ENCODE results near the gene ZFP92.
"Not testable (repeated sequence)": the region's sequence is repeated elsewhere in the genome, so short reads cannot be mapped to it uniquely, and the experiment has no call there.

Gene ZFP92

DNA sequence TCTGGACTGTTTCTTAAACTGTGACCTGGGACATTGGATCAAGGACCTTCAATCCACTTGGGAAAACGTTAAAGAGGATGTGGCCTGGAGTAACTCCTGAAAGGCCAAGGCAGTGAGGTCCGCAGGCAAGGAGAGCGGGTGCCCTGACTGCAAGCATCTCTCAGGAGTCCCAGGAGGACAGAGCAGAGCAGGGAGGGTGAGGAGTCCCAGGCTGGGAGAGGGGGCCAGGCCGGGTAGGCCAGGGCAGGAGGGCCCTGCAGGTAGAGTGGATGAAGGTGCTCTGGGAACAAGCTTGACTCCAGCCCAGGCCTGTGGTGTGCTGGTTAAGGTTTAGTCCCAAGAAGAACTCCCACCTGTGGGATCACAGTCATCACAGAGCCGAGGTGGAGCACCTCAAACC, 23.9 kb upstream of the ZFP92 start:
- TF ChIP-seq, protein P1, sequence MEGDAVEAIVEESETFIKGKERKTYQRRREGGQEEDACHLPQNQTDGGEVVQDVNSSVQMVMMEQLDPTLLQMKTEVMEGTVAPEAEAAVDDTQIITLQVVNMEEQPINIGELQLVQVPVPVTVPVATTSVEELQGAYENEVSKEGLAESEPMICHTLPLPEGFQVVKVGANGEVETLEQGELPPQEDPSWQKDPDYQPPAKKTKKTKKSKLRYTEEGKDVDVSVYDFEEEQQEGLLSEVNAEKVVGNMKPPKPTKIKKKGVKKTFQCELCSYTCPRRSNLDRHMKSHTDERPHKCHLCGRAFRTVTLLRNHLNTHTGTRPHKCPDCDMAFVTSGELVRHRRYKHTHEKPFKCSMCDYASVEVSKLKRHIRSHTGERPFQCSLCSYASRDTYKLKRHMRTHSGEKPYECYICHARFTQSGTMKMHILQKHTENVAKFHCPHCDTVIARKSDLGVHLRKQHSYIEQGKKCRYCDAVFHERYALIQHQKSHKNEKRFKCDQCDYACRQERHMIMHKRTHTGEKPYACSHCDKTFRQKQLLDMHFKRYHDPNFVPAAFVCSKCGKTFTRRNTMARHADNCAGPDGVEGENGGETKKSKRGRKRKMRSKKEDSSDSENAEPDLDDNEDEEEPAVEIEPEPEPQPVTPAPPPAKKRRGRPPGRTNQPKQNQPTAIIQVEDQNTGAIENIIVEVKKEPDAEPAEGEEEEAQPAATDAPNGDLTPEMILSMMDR (conservative IDR thresholded peaks at IDR 0.05; ENCODE audit: low read length) = no peak
- H3K4me3 ChIP-seq (ENCODE audit: low read length) = no peak overlapping the region
- no peak for DNase-seq (ENCODE audit: low read depth)

DNA sequence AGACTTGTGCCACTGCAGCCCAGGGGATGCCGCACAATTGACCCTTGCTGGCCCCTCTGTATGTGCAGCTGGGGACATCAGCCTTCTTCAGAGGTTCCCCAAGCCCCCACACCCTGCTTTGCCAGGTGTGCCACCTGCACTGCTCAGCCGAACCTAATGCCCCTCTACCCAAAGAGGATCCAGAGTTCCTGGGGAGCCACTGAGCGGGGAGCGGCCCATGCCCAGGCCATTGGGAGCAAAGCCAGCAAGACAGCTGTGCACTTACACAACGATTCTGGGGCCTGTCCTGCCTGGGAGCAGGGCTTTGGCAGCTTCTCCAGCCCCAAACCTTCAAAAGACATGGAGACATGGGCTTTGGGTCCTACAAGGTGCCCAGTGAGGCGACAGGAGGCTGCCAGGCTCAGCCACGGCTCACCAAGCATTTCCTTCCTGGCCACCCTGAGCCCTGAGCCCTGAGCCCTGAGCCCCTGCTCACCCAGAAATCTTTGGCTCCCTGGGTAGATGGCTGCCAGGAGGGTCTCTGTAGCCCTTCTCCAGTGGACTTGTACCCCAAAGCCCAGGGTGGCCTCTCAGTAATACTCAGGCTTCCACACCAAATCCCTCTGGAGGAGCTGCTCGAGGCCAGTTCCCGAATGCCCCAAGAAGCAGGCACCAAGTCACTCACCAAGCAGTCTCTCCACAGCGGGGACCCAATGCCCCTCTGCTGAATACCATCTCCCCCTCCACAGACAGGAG, 23.1 kb upstream of the ZFP92 start:
- TF ChIP-seq, protein P1 (conservative IDR thresholded peaks at IDR 0.05; ENCODE audit: low read length) = no peak
- H3K4me3 ChIP-seq (ENCODE audit: low read length) = no peak overlapping the region
- no peak for DNase-seq (ENCODE audit: low read depth)

DNA sequence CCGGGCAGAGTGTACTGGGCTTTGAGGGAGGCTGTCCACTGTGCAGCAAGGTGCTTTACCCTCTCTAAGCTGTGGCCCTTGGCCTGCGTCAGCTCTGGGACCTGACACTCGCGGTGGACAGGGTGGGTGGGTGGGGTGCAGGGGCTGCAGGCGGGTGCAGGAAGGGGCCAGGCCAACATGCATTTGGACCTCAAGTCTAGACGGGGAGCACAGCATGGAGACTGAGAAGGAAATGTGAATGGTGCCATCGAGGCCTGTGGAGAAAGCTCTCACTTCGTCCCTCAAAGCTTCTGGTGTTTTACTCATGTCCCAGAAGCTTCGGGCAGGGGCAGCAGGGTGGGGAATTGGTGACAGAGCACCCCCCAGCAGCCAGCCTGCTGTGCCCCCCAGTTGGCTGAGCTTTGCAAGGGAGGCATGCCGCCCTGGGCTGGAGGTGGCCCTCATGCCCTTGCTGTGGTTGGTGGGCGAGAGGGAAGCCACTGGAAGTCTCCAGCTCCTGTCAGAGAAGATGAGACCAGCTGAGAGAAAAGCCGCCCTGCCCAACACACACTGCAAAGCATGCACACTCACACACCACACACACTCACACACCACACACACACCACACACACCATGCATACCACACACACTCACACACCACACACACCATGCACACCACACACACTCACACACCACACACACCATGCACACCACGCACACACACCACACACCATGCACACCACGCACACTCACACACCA, 22.4 kb upstream of the ZFP92 start:
- TF ChIP-seq, protein P1 (conservative IDR thresholded peaks at IDR 0.05; ENCODE audit: low read length) = no peak
- no peak for DNase-seq (ENCODE audit: low read depth)
- no peak overlapping the region for H3K4me3 ChIP-seq (ENCODE audit: low read length)

DNA sequence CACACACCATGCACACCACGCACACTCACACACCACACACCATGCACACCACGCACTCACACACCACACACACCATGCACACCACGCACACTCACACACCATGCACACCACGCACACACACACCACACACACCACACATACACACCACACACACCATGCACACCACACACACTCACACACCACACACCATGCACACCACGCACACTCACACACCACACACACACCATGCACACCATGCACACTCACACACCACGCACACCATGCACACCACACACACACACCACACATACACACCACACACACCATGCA, 21.9 kb upstream of the ZFP92 start:
- DNase-seq (ENCODE audit: low read depth); H3K4me3 ChIP-seq (ENCODE audit: low read length): not testable (repeated sequence)

DNA sequence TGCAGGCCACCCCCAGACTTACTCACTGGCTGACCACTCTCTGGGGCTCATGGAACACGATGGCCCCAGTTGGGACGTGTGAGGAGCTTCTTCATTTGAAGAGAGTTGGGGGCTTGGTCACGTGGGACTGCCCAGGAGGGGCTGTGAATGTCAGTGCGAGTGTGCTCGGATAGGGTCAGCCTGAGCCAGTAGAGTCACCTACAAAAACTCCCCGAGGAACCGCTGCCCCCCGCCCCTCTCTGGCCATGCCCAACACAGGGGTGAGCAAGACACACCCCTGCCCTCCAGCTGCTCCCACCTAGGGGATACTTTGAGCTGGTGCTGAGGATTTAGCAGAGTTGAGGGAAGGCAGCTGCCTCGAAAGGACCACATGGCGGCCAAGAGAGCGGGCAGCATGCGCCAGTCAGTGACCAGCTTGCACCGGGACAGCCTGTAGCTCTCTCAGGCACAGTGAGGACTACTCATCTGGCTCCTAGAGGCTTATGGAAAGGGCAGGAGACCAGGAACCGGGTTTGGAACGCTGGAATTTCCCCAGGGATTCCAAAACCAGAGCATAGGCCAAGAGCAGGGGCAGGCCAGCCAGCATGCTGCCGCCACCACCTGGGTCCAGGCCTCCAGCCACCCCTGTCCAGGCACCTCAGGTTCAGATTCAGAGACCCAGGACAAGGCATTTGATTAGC, 18.5 kb upstream of the ZFP92 start:
- H3K4me3 ChIP-seq (ENCODE audit: low read length) = no peak overlapping the region
- DNase-seq (ENCODE audit: low read depth) = no peak
- TF ChIP-seq, protein P1 (conservative IDR thresholded peaks at IDR 0.05; ENCODE audit: low read length) = no peak

DNA sequence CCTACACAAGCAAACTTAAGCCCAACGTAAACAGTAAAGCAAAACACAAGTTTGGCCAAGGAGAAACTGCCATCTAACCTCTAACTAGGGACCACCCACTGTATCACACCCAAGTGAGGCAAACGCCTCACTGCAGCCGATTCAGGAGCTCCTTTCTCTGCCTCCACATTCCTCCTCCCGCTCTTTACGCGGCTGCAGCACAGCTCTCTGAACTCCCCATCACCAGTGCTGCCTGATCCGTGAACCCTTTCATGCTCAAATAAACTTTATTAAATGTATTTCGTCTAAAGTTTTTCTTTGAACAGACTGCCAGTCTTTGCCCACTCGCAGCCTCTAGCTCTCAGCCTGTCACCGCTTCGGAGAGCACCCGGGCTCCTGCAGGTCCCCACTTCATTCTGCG, 16.7 kb upstream of the ZFP92 start:
- H3K4me3 ChIP-seq (ENCODE audit: low read length) = no peak overlapping the region
- TF ChIP-seq, protein P1 (conservative IDR thresholded peaks at IDR 0.05; ENCODE audit: low read length) = no peak
- no peak for DNase-seq (ENCODE audit: low read depth)

DNA sequence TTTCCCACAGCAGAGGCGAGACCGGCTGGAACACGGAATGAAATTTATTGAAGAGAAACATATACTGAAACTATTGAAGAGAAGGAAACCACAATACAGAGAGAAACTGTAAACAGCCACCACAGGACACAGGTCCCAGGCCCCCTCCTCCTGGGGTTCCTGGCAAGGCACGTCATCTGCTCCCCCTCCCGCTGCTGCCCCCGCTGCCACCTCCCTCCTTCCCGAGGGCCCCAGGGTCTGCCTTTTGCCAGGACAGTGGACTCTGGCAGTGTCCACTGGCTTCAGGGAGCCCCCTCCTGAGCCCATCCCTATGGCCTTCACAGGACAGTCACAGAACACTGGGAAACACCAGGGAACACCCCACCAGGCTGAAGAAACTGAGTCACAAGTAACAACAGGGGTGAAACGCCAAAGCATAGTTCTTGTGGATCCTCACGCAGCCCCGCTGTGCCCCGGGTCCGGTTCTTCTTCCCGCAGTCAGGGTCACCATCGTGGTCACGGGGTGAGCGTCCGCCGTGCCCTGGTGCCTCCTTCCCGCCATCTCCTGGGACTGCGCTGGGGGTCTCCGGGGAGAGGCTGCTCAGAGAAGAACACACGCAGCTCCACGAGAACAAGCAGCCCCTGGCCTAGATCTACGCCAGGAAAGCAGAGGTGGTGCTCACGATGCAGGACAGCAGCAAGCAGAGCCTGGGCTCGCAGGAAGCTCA, 15.5 kb upstream of the ZFP92 start:
- TF ChIP-seq, protein P1 (conservative IDR thresholded peaks at IDR 0.05; ENCODE audit: low read length) = no peak
- H3K4me3 ChIP-seq (ENCODE audit: low read length) = no peak overlapping the region
- DNase-seq (ENCODE audit: low read depth) = no peak
